KMS-11 (cell line): ENCODE results near the gene THBS3.
A peak's percentile ranks its signal among the peaks of the same experiment; 100 is the strongest.
"Not testable (repeated sequence)": the region's sequence is repeated elsewhere in the genome, so short reads cannot be mapped to it uniquely, and the experiment has no call there.

Source experiments
- H2AFZ ChIP-seq: fragments of 200-600 bp; sonication (generic); 2 replicates; pipeline ENCODE4 v1.6.1; 2016; ENCODE audit warnings: antibody characterized with exemption, mixed run types, low read depth
- H3K27ac ChIP-seq: fragments of 200-600 bp; sonication (generic); 2 replicates; pipeline ENCODE4 v1.6.1; 2016; ENCODE audit warnings: mild to moderate bottlenecking, mixed run types
- H3K27me3 ChIP-seq: fragments of 200-600 bp; sonication (generic); 2 replicates; pipeline ENCODE4 v1.6.1; 2017; ENCODE audit warnings: mild to moderate bottlenecking, low read depth, mixed run types, moderate library complexity; ENCODE audit not compliant: insufficient read depth
- H3K36me3 ChIP-seq: fragments of 200-600 bp; sonication (generic); 2 replicates; pipeline ENCODE4 v1.6.1; 2017; ENCODE audit warnings: mild to moderate bottlenecking, mixed run types; ENCODE audit not compliant: insufficient read depth
- H3K4me1 ChIP-seq: fragments of 200-600 bp; sonication (generic); 2 replicates; pipeline ENCODE4 v1.6.1; 2016; ENCODE audit warnings: mild to moderate bottlenecking, low read depth, mixed run types; ENCODE audit not compliant: poor library complexity, severe bottlenecking
- H3K4me2 ChIP-seq: fragments of 200-600 bp; sonication (generic); 2 replicates; pipeline ENCODE4 v1.7.0; 2016; ENCODE audit warnings: mild to moderate bottlenecking, mixed run types
- H3K4me3 ChIP-seq: fragments of 200-600 bp; sonication (generic); IDR thresholded peaks from 2 replicates; pipeline ENCODE4 v1.6.1; 2017; ENCODE audit warnings: low read depth, low read length, mixed read lengths; ENCODE audit not compliant: insufficient read depth
- H3K79me2 ChIP-seq: fragments of 200-600 bp; sonication (generic); 2 replicates; pipeline ENCODE4 v1.6.1; 2016; ENCODE audit warnings: low read depth, mixed run types; ENCODE audit not compliant: insufficient read depth
- H3K9ac ChIP-seq: fragments of 200-600 bp; sonication (generic); 2 replicates; pipeline ENCODE4 v1.6.1; 2016; ENCODE audit warnings: mild to moderate bottlenecking, mixed run types
- H4K20me1 ChIP-seq: fragments of 200-600 bp; sonication (generic); 2 replicates; pipeline ENCODE4 v1.6.1; 2016; ENCODE audit warnings: mild to moderate bottlenecking, mixed run types; ENCODE audit not compliant: insufficient read depth
- TF ChIP-seq, protein P1 (sequence below): fragments of 200-600 bp; sonication (generic); conservative IDR thresholded peaks from 2 replicates; pipeline ENCODE4 v1.6.1; 2017; ENCODE audit warnings: low read depth, mild to moderate bottlenecking, antibody characterized with exemption, low read length, moderate library complexity, mixed read lengths

The THBS3 gene

DNA sequence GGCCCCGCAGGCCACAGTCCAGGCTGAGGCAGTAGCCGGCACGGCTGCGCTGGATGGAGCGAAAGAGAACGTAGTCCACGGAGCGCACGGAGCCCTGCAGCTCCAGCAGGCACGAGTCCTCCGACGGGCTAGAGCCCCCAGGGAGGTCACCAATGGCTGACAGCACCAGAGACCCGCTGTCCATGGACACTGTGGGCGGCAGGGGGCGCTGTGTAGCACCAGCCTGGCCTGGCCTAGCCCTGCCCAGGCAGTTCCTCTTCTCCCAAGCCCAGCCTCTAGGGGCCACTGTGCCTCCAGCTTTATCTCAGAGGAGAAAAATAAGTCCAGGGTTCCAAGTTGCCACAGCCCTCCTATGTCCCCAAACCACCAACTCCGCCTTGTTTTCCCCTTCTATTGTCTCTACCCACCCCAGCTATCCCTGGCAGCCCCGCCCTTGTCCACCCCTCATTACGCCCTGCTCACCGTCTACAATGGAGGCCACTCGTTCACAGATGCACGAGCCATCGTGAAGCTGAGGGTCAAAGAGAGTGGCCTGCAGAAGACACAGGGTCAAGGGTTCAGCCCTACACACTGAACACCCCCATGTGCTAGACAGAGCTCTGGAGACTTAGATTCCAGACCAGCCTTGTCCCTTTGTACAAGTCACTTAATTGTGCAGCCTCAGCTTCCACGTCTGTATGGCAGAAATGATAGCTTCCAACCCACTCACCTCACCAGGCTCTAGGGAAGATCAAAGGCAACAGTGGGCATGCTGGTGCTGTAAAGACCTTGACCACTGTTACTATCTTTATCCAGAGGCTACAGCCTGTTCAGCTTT lies 43.1 kb upstream of the THBS3 start:
- Histone ChIP-seq H3K36me3 (no peaks in the 10 kb centered on the region), H4K20me1 (no peaks in the 10 kb centered on the region), H2AFZ (peak overlapping the region; percentile 99), H3K79me2 (no peaks in the 10 kb centered on the region), H3K27me3 (no peaks in the 10 kb centered on the region), H3K4me3 (peak overlapping the region; percentile 98), H3K9ac (peak overlapping the region; percentile 72), H3K4me1 (peaks cover 33% of the 10 kb centered on the region), H3K4me2 (peak overlapping the region; percentile 91), H3K27ac (peak overlapping the region; percentile 30)
- TF ChIP-seq, protein P1, sequence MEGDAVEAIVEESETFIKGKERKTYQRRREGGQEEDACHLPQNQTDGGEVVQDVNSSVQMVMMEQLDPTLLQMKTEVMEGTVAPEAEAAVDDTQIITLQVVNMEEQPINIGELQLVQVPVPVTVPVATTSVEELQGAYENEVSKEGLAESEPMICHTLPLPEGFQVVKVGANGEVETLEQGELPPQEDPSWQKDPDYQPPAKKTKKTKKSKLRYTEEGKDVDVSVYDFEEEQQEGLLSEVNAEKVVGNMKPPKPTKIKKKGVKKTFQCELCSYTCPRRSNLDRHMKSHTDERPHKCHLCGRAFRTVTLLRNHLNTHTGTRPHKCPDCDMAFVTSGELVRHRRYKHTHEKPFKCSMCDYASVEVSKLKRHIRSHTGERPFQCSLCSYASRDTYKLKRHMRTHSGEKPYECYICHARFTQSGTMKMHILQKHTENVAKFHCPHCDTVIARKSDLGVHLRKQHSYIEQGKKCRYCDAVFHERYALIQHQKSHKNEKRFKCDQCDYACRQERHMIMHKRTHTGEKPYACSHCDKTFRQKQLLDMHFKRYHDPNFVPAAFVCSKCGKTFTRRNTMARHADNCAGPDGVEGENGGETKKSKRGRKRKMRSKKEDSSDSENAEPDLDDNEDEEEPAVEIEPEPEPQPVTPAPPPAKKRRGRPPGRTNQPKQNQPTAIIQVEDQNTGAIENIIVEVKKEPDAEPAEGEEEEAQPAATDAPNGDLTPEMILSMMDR = peak; percentile 100

DNA sequence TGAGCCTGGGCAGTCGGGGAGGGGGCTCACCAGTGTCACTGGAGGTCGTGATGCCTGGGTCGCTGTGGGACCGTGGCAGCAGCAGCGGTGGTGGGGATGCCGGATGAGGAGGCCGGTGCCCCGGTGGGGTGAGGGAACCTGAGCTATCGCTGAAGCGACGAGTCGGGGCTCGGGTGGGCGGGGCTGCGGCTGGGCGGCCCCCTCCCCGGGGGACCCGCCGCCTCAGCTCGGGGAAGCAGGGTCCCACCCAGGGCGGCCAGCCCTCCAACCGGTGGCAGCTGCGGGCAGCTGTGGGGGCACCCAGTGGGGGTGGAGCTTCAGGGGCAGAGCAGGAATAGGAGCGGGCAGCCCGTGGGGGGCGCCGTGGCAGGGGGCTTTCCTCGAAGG lies 42.5 kb upstream of the THBS3 start:
- TF ChIP-seq, protein P1 = no peak
- no peaks in the 10 kb centered on the region for H3K27me3 ChIP-seq
- H3K79me2 ChIP-seq = no peaks in the 10 kb centered on the region
- H3K4me3 ChIP-seq = peak overlapping the region; percentile 98
- peaks cover 35% of the 10 kb centered on the region for H3K4me1 ChIP-seq
- H2AFZ ChIP-seq = peak overlapping the region; percentile 99
- H3K36me3 ChIP-seq = no peaks in the 10 kb centered on the region
- H3K27ac ChIP-seq = peak overlapping the region; percentile 30; the same call in 1 of the 2 replicates
- H3K9ac ChIP-seq = peak overlapping the region; percentile 72
- no peaks in the 10 kb centered on the region for H4K20me1 ChIP-seq
- peak overlapping the region; percentile 91 for H3K4me2 ChIP-seq

DNA sequence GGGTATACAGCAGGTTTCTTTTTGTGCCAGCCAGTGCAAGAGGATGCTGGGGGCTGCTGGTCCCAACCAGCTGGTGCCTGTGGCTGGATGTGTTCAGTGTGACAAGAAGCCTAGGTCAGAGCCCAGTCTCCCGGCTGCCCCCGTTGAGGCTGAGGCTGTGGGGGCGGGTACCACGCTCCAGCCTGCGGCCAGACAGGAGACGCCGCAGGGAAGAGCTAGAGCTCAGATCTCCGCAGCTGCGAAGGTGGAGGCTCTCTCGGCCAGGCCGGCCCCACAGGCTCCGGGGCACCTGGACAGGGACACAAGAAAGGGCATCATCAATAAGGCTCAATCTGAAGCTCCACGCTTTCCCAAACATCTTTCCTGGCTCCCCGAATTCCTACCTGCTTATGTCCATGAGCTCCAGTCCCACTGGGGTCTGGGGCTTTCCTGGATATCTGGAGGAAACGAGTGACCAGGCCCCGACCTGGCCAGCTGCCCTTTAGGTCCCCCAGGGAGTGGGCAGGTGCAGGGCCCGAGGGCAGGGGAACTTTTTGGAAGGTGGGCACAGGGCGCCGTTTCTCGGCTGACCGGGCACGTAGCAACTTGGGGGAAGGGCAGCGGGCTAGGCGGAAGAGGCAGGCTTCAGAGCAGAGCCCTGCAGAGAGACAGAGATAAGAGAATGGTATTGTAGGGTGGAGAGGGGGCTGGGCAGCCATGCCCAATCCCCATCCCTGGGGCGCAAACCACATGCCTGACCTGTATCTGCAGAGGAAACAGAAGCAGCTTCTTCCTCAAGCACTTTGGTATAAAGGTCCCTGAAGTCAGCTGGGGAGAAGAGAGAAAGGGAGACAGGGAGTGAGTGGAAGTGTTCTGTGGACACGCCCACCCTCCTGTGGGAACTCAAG lies 40.2 kb upstream of the THBS3 start:
- no peaks in the 10 kb centered on the region for H3K79me2 ChIP-seq
- no peak overlapping the region for H3K4me3 ChIP-seq
- TF ChIP-seq, protein P1 = no peak
- H3K9ac ChIP-seq = no peak overlapping the region
- no peak overlapping the region for H2AFZ ChIP-seq
- peaks cover 34% of the 10 kb centered on the region for H3K4me1 ChIP-seq
- no peaks in the 10 kb centered on the region for H3K36me3 ChIP-seq
- H3K27ac ChIP-seq = no peak overlapping the region
- no peaks in the 10 kb centered on the region for H4K20me1 ChIP-seq
- no peaks in the 10 kb centered on the region for H3K27me3 ChIP-seq
- no peak overlapping the region for H3K4me2 ChIP-seq

DNA sequence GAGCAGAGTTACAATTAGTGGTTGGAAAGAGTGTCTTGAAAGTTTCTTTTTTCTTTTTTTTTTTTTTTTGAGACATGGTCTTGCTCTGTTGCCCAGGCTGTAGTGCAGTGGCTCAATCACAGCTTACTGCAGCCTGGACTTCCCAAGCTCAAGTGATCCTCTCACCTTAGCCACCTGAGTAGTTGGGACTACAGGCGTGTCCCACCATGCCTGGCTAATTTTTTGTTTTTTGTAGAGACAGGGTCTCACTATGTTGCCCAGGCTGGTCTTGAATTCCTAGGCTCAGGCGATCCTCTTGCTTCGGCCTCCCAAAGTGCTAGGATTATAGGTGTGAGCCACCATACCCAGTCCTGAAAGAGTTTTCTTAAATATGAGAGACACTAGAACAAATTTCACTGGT lies 39.1 kb upstream of the THBS3 start:
- not testable (repeated sequence) for H3K4me2 ChIP-seq, H3K79me2 ChIP-seq, H3K9ac ChIP-seq, H3K27me3 ChIP-seq, H2AFZ ChIP-seq, H3K27ac ChIP-seq, H3K36me3 ChIP-seq, H3K4me3 ChIP-seq, H4K20me1 ChIP-seq
- H3K4me1 ChIP-seq = peaks cover 35% of the 10 kb centered on the region
